Measurements from ENCODE around the gene GSAP. TPM values are rescaled to one million over a fixed set of nuclear protein-coding genes. Genes with fewer than 3 reads are reported as not detected.

Gene GSAP
- total RNA-seq, 2 donors from 2014 or later: 4.9 to 5.0 TPM

DNA sequence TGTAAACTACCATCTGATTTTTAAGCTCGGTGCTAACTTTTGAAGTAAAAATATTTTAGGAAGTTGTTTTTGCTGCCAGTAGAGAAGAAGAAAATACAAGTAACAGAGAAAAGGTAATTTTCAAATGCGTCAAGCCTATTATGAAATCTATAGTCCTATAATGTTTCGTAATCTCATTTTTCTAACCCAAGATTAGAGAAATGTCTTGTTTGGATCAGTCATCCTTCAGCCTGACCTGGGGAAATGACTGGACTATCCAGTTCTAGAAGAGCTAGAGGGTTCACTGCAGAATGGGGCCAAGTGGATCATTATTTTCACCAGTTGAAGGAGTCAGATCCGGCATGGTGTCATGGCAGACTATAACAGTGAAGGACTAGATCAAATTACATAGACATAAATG is 153.8 kb downstream of the GSAP start:
- H3K27ac Mint-ChIP-seq: no peak overlapping the region
- peaks cover 19% of the 10 kb centered on the region for H3K4me1 Mint-ChIP-seq (ENCODE audit: low read depth)

More for the DNA sequence above, 153.8 kb downstream of the GSAP start:
- H3K9me3 Mint-ChIP-seq: no peaks in the 10 kb centered on the region
- DNase-seq (no peak), ATAC-seq (replicated peaks in 1 of 2) (no peak)
- no peaks in the 10 kb centered on the region for H3K27me3 Mint-ChIP-seq (ENCODE audit: low read depth)
- H3K4me3 Mint-ChIP-seq: no peak overlapping the region
- peaks cover 0 to 1% of the 10 kb centered on the region in 2 donors for H3K36me3 Mint-ChIP-seq (ENCODE audit: insufficient read depth in 2 of 2)

Other genes with a start within 250 kb of the GSAP start
- gene FGL2, start 216.5 kb downstream of the GSAP start, total RNA-seq: under 1 TPM; 0.38 to 0.93 TPM
- gene PTPN12, start 120.9 kb upstream of the GSAP start, total RNA-seq: 10 to 100 TPM; 10.5 to 11.1 TPM